GM18909 (cell line): ENCODE data around the gene KLHL29.

Experiments
- ATAC-seq: cut with Tn5 transposase; IDR thresholded peaks from one replicate; pipeline ENCODE4 v1.9.1; 2021; ENCODE audit warnings: mild to moderate bottlenecking; ENCODE audit not compliant: unreplicated experiment, poor library complexity

KLHL29 gene

DNA sequence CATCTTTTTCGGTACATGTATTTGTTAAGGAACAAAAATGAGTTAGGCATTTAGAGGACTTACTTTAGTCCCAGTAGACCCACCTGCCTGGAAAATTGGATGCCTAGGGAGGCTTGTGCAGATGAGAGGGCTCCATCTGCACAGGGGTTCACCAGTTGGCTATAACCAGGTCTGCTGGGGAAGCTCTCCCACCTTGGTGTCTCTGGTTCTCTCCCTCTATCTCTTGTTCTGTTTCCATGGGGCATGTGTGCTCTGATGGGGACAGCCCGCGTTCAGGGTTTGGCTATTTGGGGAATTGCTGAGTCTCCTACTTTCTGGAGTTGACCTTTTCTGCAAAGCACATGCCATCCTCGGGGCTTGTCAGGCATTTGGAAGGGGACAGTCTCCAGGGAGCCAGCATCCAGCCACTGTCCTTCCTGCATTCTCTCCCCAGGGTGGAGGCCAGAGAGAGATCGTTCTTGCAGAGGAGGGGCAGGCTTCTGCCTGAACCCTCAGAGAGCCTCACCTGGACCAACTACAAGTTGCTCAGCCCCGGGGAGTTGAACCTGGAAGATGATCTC, 157.3 kb downstream of the KLHL29 start:
- no peak for ATAC-seq

DNA sequence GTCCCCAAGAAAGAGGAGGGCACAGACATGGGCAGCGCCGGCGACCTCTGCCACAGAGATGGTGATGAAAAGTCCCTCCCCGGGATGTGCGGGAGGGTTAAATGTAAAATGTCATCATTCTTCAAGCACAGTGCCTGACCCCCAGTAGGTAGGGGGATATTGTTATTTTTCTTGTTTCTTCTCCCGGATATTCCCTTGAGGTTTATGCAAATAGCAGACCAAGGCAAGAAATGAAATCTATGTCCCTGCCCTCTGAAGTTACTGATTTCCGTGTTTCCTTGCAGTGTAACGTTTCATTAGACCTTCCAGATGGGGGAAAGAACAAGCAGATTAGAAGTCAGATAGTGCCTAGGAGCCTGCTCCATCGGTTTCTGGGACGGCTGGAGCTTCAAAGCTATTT, 158.3 kb downstream of the KLHL29 start:
- no peak for ATAC-seq

DNA sequence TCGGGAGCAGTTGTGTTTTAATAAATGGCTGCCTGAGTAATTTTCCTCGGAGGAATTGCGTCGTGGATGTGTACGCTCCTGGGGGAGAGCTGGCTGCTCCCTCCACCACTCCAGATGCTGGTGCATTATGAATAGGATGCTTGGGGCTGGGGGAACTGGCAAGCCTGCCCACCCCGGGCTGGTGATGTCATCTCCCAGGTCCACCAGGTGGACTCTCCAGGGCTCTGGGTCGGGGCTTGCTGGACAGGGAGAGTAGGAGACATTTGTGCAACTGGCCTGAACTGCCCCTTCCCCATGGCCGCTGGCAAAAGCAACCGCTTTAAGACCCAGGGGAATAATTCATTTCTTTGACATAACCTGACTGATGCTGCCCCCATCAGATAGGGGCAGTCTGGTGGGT, 158.7 kb downstream of the KLHL29 start:
- ATAC-seq: no peak

DNA sequence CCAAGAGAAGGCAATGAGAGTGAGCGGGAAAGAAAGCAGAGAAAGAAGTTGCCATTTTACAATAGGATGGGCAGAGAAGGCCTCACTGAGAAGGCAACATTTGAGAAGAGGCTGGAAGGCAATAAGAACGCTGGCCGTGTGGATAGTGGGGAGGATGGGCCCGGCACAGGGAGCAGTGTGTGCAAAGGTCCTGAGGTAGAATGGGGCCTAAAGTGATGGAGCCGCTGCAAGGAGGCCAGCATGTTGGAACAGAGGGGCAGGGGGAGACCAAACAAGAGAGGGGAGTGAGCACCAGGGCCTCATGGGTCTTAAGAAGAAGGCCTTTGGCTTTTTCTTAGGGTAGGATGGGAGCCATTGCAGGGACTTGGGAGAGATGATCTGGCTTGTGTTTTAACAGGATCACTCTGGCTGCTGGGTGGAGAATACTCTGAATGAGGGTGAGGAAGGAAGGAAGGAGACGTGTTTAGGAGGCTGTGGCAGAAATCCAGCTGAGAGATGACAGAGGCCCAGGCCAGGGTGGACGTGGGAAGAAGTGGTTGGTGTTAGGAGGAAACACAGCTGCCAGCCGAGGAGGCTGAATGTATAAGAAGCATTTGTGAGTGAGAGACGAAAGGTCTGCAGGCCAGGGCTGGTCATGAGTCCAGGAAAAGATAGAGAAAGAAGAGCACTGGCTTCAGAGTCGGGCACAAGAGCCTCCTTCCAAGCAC, 159.8 kb downstream of the KLHL29 start:
- ATAC-seq: no peak

DNA sequence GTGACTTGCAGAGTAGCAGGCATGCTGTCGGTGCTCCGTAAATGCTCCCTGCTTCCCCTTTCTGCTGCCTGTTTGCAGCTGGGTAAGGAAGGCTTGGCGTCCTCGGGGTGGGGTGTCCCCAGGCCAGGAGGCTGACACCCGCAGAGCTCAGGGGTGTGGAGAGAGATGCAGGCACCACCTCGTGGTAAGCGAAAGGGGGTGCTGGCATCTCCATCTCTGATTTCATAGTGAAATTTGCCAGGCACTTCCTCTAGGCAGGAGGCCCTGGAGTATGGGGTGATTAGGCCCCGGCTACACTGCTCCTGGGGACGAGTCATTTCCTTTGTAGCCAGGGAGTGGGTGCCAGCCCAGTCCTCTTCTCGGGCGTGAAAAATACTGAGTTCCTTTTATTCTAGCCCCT, 160.4 kb downstream of the KLHL29 start:
- ATAC-seq: no peak

GRCh38 chr2:23545811-23546210, 160.8 kb downstream of the KLHL29 start:
- ATAC-seq: no peak

DNA sequence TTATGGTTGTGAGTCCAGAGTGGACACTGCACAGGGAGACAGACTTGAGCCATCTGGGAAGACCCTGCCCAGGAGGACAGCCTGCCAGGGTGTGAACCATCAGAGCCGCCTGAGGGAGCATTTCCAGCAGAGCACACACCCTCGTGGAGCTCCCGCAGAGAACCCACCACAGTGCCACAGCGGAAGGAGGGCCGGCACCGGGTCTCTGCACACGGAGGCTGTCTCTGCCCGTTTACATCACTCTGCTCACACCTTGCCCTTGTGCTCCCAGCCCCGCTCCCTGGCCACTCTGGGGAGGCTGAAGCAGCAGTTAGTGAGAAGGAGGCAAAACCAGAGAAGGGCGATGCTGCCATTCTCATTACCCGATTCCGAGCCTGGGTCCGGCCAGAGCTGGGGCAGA, 161.9 kb downstream of the KLHL29 start:
- no peak for ATAC-seq

DNA sequence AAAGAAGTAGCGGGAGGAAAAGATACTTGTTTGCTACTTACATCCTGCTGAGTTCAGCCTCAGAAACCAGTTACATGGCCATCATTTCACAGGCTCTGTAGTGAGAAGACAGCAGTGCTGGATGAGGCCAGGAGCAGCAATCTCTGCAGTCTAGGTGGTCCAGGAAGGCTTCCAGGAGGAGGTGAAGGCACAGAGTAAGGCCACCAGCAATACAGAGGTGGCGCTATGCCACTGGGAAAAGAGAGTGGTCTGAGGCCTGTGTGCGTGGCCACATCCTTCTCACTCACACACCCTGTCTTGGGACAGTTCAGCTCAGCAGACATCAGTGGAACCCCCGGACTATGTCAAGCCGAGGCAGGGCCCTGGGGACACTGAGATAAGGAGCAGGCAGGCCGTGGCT, 162.7 kb downstream of the KLHL29 start:
- ATAC-seq: no peak

GRCh38 chr2:23548143-23548769, 163.3 kb downstream of the KLHL29 start:
- no peak for ATAC-seq

GRCh38 chr2:23549051-23549450, 164.1 kb downstream of the KLHL29 start:
- ATAC-seq: no peak

GRCh38 chr2:23549821-23550530, 165.0 kb downstream of the KLHL29 start:
- ATAC-seq: no peak

DNA sequence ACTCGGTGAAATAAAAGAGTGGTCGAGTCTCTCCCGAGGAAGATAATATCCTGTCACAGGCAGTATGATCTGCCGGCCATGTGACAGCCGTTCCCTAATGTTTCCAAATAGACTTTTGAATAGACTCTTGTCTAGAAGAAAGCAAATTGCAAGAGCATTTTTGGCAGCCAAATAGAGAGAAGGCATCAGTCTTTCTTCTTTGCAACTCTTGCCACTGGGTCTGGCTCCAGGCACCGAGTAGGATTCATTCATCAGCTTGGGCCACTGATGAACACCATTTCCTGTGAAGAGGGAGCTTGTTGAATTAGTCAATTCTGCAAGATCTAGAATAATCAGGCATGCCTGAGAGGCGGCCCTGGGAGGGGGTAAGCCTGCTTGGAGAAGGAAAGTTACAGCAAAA, 165.6 kb downstream of the KLHL29 start:
- ATAC-seq: no peak

DNA sequence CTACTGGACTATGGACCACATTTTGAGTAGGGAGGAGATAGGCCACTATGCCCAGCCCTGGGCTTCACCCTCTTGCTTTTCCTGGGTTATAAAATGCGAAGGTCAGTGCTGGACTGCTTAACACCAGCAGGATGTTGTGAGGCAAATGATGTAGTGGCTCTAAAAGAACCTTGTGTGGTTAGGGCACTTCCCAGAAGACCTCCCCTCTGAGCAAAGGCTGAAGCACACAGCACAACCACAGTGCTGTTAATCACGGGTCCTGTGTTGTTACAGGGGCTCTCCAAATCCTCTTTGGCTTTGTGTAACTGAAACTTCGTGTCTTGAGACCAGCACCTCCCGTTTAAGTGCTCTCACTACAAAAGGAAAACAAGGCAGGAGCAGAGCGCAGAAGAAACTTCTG, 166.9 kb downstream of the KLHL29 start:
- no peak for ATAC-seq

- ATAC-seq: no peak
These were observed 168.6 kb downstream of the KLHL29 start for GRCh38 chr2:23553561-23553960.

DNA sequence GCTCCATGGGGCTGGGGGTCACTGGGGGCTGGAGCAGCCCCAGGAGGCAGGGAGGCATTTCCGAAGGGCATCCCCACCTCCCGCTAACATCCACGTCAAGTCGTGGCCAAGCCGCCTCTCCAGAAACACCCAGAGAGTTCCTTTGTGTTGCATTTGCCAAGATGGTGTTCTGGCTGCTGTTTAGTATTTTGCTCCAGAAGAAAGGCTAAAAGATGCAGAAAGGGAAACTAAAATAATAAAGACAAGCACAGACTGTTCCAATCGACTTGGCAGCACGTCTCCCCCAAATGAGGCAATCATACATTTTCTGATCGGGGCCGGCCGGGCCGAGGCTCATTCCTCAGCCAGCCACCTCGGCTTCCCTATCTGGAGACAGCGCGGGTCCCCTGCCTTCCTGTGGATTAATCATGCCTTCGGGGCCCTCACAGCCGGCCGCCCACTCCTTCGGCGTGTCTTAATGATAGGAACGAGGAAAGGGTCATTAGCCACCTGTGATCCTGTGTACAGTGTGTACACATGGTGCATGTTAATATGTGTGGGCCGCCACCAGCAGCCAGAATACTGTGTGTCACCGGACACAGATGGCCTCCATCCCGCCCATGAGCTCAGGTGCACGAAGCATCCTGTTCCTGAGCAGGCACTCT, 169.2 kb downstream of the KLHL29 start:
- ATAC-seq: no peak

DNA sequence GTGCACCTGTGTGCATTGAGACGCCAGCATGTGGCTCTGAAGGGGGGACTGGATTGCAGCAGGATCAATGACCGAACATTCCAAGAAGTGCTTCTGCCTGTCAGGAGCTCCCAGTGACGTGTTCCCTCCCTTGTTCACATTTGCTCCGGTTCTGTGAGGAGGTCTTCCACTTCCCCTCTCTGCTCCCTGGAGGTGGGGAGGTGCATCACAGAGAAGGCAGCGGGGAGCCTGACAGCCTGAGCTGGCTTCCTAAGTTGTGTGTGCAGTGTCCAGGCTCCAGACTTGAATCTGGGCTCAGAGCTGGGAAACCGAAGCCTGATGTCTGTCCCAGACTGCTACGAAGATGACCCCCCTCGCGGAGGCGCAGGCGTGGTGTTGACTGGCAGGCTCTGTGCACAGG, 171.0 kb downstream of the KLHL29 start:
- no peak for ATAC-seq

GRCh38 chr2:23556929-23557328, 171.9 kb downstream of the KLHL29 start:
- no peak for ATAC-seq

DNA sequence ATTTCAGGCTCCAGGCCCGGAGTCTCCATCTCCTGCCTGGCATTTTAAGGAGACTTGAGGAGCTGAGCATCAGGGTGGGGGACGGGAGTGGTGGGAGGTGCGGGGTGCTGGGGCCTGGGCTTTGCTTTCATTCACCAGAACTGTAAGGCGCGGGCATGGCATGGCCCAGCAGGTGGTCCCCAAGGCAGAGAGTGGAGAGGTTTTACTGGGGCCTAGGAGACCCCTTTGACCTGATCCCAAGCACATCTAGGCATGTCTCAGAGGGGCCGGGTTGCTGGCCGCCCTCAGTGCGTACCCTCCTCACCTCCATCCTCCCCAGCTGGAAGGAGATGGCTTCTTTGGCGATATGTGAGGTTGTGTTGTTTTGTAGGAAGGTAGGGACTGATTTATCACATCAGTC, 172.5 kb downstream of the KLHL29 start:
- no peak for ATAC-seq

- ATAC-seq: no peak
These were observed 174.7 kb downstream of the KLHL29 start for GRCh38 chr2:23559561-23560239.

DNA sequence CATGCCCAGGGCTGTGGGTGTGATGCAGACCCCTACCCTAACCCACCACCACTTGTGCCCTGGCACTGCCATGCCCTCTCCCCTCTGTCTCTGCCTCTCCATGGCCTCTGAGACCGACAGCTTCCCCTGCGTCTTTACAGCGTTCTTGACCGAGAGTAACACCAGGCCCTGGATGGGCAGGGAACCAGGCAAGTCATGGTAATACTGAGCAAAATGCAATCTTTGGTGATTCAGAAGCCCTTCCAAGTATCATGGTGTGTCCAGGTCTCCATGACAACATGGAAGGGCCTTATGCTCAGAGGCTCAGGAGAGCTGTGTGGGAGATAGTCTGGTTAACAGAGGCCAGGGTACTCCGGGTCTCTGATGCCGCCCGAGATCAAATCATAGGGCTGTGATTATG, 176.1 kb downstream of the KLHL29 start:
- no peak for ATAC-seq
